Neural progenitor cell (in vitro differentiated cells): ENCODE data around the gene PCNX1.

Experiments used
- EZH2 ChIP-seq: fragments of 200-600 bp; sonication (generic); IDR thresholded peaks from 2 replicates; pipeline ENCODE4 v1.6.1; 2017; ENCODE audit warnings: antibody characterized with exemption, mild to moderate bottlenecking, moderate library complexity
- EZH2phosphoT487 ChIP-seq: fragments of 200-600 bp; sonication (generic); IDR thresholded peaks from 2 replicates; pipeline ENCODE4 v1.6.1; 2017; ENCODE audit warnings: antibody characterized with exemption
- TF ChIP-seq, protein P1 (sequence below): fragments of 200-600 bp; sonication (generic); IDR thresholded peaks from 2 replicates; pipeline ENCODE4 v1.5.1; 2017; ENCODE audit warnings: antibody characterized with exemption, mild to moderate bottlenecking

DNA sequence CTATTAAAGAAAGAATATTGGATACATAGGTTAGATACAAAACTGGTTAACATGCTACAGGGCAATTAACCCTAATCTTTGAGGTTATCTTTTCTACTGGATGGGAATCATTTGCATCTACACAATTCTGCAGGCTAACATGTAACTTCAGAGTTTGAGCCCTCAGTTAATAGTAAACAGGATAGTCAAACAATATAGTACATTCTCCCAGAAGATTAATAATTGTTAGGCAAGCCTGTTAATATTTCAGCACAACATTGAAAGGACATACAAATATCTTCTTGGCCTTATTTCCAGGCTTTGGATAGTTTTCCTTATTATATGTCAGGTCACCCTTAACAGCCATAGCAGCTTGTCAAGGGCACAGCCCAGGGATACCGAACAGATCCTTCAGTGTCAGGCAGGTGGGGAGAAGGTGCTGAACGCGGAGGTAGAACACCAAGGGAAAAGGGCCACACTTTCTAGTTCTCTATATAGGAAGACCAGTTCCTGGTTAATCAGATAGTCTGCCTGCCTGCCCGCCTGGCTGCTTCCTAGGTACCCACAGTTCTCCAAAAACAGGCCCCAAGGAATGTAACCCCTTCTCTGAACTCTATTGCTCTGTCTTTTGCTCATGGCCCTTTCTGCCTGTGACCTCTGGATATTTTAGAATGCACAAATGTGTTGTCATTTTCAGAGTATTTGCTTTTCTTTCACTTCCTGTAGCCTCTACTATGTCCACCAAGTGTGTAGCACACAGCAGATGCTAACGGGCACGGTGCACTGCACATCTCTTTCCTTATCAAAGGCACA, 256.0 kb downstream of the PCNX1 start:
- TF ChIP-seq EZH2 (no peak), EZH2phosphoT487 (no peak)
- TF ChIP-seq, protein P1, sequence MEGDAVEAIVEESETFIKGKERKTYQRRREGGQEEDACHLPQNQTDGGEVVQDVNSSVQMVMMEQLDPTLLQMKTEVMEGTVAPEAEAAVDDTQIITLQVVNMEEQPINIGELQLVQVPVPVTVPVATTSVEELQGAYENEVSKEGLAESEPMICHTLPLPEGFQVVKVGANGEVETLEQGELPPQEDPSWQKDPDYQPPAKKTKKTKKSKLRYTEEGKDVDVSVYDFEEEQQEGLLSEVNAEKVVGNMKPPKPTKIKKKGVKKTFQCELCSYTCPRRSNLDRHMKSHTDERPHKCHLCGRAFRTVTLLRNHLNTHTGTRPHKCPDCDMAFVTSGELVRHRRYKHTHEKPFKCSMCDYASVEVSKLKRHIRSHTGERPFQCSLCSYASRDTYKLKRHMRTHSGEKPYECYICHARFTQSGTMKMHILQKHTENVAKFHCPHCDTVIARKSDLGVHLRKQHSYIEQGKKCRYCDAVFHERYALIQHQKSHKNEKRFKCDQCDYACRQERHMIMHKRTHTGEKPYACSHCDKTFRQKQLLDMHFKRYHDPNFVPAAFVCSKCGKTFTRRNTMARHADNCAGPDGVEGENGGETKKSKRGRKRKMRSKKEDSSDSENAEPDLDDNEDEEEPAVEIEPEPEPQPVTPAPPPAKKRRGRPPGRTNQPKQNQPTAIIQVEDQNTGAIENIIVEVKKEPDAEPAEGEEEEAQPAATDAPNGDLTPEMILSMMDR = no peak
